GM13976 (cell line): ENCODE measurements around the gene SWI5.
"Not testable (repeated sequence)": the region's sequence is repeated elsewhere in the genome, so short reads cannot be mapped to it uniquely, and the experiment has no call there.

Source experiments
- DNase-seq: peaks from one replicate; pipeline ENCODE4 v3.0.0; 2012; ENCODE audit warnings: low spot score
- in situ Hi-C: fragments of 300-500 bp; cut with MboI; formaldehyde crosslinking; loops from one replicate; pipeline ENCODE4 v1.12.0; 2022; ENCODE audit warnings: low sequenced_read_pairs, mixed read lengths, inconsistent platforms; ENCODE audit not compliant: unreplicated experiment
- TF ChIP-seq, protein P1 (sequence below): IDR thresholded peaks from 2 replicates; pipeline ENCODE4 v1.5.1; 2012; ENCODE audit warnings: borderline replicate concordance, mild to moderate bottlenecking; ENCODE audit not compliant: insufficient read depth; ENCODE audit errors: extremely low read depth, missing control alignments, control extremely low read depth

SWI5 gene

DNA sequence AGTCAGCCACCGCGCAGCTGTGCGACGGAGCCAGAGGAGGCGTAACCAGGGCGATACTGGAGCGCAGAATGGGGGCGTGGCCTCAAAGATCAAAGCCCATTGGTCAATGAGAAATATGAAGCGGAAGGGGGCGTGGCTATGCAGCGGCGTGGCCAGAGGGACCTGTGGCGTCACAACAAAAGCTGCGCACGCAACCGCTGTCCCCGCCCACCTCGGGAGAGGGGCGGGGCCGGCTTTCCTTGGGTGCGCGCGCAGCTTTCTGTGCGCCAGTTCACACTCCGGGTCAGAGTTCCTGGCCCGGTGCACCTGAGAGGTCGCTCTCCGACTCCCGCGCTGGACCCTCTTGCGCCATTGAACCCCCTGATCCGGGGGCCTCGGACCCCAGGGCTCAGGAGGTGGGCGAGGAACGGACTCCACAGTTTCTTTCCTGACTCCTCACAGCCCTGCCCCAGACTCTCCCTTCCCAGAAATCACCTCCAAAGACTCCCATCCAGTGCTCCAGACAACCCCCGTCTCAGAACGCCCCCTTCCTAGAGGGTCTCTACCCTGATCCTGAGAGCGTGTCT, at the start of gene SWI5:
Gene SWI5, plus strand, starts transcription at position 269 of the 566 bp plus-strand sequence.
- peak; percentile 100 for DNase-seq
- in situ Hi-C loops: no loop called here
- TF ChIP-seq, protein P1, sequence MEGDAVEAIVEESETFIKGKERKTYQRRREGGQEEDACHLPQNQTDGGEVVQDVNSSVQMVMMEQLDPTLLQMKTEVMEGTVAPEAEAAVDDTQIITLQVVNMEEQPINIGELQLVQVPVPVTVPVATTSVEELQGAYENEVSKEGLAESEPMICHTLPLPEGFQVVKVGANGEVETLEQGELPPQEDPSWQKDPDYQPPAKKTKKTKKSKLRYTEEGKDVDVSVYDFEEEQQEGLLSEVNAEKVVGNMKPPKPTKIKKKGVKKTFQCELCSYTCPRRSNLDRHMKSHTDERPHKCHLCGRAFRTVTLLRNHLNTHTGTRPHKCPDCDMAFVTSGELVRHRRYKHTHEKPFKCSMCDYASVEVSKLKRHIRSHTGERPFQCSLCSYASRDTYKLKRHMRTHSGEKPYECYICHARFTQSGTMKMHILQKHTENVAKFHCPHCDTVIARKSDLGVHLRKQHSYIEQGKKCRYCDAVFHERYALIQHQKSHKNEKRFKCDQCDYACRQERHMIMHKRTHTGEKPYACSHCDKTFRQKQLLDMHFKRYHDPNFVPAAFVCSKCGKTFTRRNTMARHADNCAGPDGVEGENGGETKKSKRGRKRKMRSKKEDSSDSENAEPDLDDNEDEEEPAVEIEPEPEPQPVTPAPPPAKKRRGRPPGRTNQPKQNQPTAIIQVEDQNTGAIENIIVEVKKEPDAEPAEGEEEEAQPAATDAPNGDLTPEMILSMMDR: no peak

DNA sequence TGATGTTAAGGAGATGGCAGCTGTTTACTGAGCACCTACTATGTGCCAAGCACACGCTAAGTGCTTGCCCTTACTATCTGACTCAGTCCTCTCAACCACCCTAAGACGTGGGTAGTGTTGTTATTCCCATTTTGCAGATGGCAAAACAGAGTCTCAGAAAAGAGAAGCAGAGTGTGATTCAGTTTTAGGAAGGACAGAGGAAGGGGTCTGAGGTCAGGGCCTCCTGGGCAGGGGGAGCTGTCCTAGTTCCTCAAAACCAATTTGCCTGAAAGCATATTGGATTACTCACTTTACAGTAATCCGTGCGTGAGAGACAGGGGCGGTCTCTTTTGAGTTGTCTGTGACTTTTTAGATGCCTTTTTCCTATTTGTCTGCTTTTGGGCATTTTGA, 49.7 kb upstream of the SWI5 start:
- DNase-seq: no peak
- TF ChIP-seq, protein P1: no peak
- in situ Hi-C loops: no loop called here

DNA sequence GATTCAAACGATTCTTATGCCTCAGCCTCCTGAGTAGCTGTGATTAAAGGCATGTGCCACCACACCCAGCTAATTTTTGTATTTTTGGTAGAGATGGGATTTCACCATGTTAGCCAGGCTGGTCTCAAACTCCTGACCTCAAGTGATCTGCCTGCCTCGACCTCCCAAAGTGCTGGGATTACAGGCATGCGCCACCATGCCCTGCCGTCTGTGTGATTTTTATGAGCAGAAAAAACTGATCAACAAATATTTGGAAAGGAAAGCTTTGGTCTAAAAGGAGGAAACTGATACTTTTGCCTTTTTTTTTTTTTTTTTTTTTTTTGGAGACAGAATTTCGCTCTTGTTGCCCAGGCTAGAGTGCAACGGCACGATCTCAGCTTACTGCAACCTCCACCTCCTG, 45.2 kb upstream of the SWI5 start:
- in situ Hi-C loops, DNase-seq: not testable (repeated sequence)

DNA sequence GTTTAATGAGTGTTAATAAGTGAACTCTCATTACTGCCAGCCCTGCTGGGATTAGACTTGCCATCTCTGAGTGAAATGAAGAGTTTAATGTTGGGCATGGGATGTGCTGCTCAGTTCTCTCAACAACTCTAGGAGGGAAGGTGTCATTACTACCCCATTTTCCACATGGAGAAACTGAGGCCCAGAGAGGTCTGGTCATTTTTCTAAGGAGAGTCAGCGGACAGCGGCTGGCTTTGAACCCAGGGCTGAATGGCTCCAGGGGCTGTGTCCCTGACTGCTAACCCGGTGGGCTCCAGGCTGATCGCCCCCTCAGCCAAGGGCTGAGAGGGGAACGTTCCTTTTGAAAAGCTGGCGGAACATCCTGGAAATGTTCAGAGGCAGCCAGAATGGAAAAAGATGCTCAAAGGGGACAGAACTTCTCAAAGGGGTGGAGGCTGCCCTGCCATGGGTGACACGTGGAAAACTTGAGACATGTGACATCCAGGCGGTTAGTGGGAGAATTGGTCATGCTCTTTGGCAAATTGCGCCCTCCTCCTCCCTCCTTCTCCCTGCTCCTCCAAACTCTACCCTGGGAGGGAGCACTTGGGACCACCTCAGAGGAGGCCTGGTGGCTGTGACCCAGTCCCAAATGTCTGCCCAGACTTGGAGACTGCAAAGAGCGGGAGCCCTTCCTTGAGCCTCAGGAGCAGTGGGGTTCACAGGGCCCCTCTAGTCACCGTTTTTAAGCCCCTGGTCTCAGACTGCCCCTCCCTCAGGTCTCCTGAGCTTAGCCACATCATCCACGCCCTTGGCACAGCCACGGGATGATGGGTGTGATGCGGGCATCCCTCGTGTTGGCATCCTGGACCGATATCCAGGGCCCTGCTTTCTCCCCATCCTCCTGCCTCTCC, 44.2 kb upstream of the SWI5 start:
- in situ Hi-C loops: no loop called here
- DNase-seq: no peak
- TF ChIP-seq, protein P1: no peak

DNA sequence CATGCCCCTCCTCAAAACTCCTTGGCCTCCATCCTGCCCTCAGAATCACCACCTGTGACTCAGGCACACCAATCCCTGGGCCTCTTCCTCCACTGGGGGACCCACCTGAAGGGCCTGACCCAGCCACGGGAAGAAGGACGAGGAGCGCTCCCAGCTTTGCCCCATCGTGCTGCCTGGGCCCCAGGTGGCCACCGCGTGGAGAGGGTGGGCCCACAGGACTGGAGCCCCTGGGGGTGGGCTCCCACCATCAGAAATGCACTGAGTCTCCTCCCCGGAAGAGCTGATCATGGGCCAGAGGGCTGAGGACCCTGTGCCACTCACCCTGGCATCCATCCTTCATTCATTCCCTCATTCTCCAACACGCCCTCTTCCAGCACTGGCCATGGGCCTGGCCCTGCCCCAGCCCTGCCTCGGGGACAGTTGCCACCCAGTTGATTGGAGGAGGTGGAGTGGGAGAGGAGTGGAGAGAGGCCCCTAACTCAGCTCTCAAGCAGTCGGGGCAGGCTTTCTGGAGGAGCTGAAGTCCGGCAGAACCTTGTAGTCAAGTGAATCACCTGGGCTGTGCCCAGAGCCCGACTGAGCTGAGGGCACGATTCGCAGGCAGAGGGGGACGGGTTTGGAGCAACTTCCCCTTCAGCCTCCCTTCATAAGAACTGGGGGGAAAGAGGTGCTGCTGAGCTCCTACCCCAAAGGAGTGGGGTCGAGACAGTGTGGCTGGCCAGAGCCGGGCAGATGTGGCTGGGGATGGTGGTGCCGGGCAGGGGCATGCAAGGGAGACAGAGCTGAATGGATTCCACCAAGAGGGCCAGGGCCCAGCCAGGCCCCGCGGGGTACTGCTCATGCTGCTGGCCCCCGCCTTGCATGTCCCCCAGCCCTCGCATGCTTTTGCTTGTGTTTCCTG, 43.3 kb upstream of the SWI5 start:
- DNase-seq: no peak
- in situ Hi-C loops: no loop called here
- TF ChIP-seq, protein P1: no peak

DNA sequence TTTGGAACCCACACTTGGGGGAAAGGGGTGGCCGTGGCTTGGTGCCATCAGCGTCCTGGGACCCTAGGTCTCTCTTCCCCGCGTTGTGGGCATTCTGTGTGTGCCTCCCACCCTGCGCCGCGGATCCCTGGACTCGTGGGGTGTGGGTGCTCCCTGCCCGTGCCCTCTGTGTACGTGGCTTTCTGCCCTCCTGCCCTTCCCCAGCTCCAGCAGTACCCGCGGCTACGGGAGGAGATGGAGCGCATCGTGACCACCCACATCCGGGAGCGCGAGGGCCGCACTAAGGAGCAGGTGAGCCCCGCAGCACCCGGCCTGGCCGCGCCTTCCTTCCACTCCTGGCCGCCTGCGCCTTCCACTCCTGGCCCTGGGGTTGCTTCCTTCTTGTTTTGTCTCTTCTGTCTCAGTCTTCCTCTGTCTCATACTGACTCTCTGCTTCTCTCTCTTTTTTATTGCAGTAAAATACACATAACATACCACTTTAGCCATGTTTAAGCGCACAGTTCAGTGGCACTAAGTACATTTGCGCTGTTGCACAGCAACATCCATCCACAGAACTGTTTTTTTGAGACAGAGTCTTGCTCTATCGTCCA, 42.2 kb upstream of the SWI5 start:
- TF ChIP-seq, protein P1: no peak
- no peak for DNase-seq
- in situ Hi-C loops: no loop called here

DNA sequence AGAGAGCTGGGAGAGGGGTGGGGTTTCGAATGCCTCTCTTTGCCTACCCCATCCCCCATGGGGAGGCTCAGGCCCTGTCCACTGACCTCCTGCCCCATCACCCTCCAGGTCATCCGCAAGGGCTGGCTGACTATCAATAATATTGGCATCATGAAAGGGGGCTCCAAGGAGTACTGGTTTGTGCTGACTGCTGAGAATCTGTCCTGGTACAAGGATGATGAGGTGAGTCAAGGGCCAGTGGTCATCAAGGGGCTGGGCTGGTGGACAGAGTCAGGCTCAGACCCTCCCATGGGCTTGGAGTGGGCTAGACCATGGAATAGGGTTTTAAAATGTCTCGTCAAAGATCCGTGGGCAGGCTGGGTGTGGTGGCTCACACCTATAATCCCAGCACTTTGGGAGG, 34.0 kb upstream of the SWI5 start:
- DNase-seq: no peak
- TF ChIP-seq, protein P1: no peak
- in situ Hi-C loops: no loop called here
